Measurements from ENCODE around the gene ARHGAP26.

DNA sequence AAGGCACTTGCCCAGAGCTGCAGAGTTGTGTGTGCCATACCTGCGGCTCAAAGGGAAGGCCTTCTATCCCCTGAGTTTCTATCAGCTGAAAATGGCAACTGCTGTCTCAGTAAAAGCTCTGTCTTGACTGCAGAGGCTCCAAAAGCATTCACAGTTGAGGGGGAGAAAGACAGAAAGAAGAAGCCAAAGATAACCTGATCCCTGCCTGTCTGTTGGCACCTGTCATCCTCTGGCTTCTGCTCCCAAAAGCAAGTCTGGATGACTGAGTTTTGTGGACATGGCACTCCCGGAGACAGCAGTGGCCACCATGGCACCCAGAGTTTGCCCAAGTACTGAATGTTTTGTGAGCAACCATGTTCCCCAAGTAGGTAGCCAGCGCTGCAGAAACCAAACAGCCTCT, 456.7 kb downstream of the ARHGAP26 start:
- no peak for TF ChIP-seq POLR2A (IDR thresholded peaks at IDR 0.05)
- TF ChIP-seq POLR2AphosphoS5 (IDR thresholded peaks at IDR 0.05) = no peak
- TF ChIP-seq, protein P1, sequence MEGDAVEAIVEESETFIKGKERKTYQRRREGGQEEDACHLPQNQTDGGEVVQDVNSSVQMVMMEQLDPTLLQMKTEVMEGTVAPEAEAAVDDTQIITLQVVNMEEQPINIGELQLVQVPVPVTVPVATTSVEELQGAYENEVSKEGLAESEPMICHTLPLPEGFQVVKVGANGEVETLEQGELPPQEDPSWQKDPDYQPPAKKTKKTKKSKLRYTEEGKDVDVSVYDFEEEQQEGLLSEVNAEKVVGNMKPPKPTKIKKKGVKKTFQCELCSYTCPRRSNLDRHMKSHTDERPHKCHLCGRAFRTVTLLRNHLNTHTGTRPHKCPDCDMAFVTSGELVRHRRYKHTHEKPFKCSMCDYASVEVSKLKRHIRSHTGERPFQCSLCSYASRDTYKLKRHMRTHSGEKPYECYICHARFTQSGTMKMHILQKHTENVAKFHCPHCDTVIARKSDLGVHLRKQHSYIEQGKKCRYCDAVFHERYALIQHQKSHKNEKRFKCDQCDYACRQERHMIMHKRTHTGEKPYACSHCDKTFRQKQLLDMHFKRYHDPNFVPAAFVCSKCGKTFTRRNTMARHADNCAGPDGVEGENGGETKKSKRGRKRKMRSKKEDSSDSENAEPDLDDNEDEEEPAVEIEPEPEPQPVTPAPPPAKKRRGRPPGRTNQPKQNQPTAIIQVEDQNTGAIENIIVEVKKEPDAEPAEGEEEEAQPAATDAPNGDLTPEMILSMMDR (IDR thresholded peaks at IDR 0.05) = no peak
- TF ChIP-seq EP300 (IDR thresholded peaks at IDR 0.05; ENCODE audit: low read depth) = no peak
